Thoracic aorta (tissue), 2 donors: ENCODE results near the gene RHOH. TPM values are rescaled to one million over a fixed set of nuclear protein-coding genes. Genes with fewer than 3 reads are reported as not detected.
"Not testable (repeated sequence)": the region's sequence is repeated elsewhere in the genome, so short reads cannot be mapped to it uniquely, and the experiment has no call there.

ENCODE experiments used
- ATAC-seq: fragments of 150-250 bp; one replicate; pipeline ENCODE4 v1.8.0; 2017; ENCODE audit warnings: low read depth; ENCODE audit not compliant: insufficient number of reproducible peaks, low FRiP score
- DNase-seq: peaks from one replicate; pipeline ENCODE4 v3.0.0-alpha.2; 2020; ENCODE audit warnings: low spot score
- H3K27ac ChIP-seq, 2 donors: fragments of 200-600 bp; sonication (generic); 1 replicate in 1 of 2; 2 replicates in 1 of 2; pipeline ENCODE4 v1.5.1; 2016; ENCODE audit warnings: mild to moderate bottlenecking in 2 of 2, moderate library complexity in 2 of 2
- H3K27me3 ChIP-seq: fragments of 200-600 bp; sonication (generic); replicated peaks from 2 replicates; pipeline ENCODE4 v1.6.0; 2016; ENCODE audit warnings: mild to moderate bottlenecking; ENCODE audit not compliant: insufficient read depth
- H3K36me3 ChIP-seq: fragments of 200-600 bp; sonication (generic); one replicate; pipeline ENCODE4 v1.5.1; 2016
- H3K4me1 ChIP-seq, 2 donors: fragments of 200-600 bp; sonication (generic); 1 replicate in 1 of 2; 2 replicates in 1 of 2; pipeline versions ENCODE4 v1.5.1 to v1.6.0; 2016; ENCODE audit warnings: low read depth in 2 of 2, mild to moderate bottlenecking in 1 of 2; ENCODE audit not compliant: control insufficient read depth in 1 of 2
- H3K4me3 ChIP-seq: fragments of 200-600 bp; sonication (generic); 2 replicates; pipeline ENCODE4 v1.5.1; 2016; ENCODE audit warnings: mild to moderate bottlenecking
- H3K9me3 ChIP-seq: fragments of 200-600 bp; sonication (generic); 2 replicates; pipeline ENCODE4 v1.5.1; 2016
- CTCF ChIP-seq: fragments of 200-600 bp; sonication (generic); IDR thresholded peaks from one replicate; pipeline ENCODE4 v1.5.1; 2019; ENCODE audit warnings: antibody characterized with exemption
- total RNA-seq, 2 donors: library from RNA; depleted of rRNA; stranded (reverse); fragments of >200 nt; gene quantifications; one replicate each; pipeline versions ENCODE4 v1.1.0 to v1.2.3, GENCODE V29; 2016

RHOH gene
- total RNA-seq, 2 donors from 2014 or later, result 5.8 to 10.2 TPM

GRCh38 chr4:40294339-40294738 lies 97.5 kb downstream of the RHOH start:
- no peak for ATAC-seq
- Histone ChIP-seq H3K9me3 (no peaks in the 10 kb centered on the region), H3K27ac (no peak overlapping the region), H3K27me3 (no peaks in the 10 kb centered on the region), H3K4me3 (no peak overlapping the region), H3K4me1 (no peaks in the 10 kb centered on the region), H3K36me3 (no peaks in the 10 kb centered on the region)
- no peak for DNase-seq
- TF ChIP-seq CTCF, result no peak

GRCh38 chr4:40295030-40295429 lies 98.2 kb downstream of the RHOH start:
- H3K27ac ChIP-seq, H3K36me3 ChIP-seq, DNase-seq, H3K4me3 ChIP-seq, ATAC-seq, H3K4me1 ChIP-seq, H3K9me3 ChIP-seq, H3K27me3 ChIP-seq: not testable (repeated sequence)

GRCh38 chr4:40295572-40295971 lies 98.7 kb downstream of the RHOH start:
- ATAC-seq, result no peak
- H3K4me1 ChIP-seq, result no peaks in the 10 kb centered on the region
- H3K27me3 ChIP-seq, result no peaks in the 10 kb centered on the region
- no peaks in the 10 kb centered on the region for H3K9me3 ChIP-seq
- no peaks in the 10 kb centered on the region for H3K36me3 ChIP-seq
- no peak overlapping the region for H3K27ac ChIP-seq
- no peak overlapping the region for H3K4me3 ChIP-seq
- no peak for DNase-seq
- no peak for TF ChIP-seq CTCF

Other genes starting within 250 kb of the RHOH start
- gene PDS5A, start 219.1 kb upstream of the RHOH start, total RNA-seq, result 10 to 100 TPM; 56.3 to 72.4 TPM
- gene N4BP2, start 140.2 kb upstream of the RHOH start, total RNA-seq, result 10 to 100 TPM in 1 of 2 donors, 1 to 10 TPM in 1; 5.4 to 10.9 TPM
- not detected for gene CHRNA9, start 138.3 kb downstream of the RHOH start, total RNA-seq